GM18858 (cell line): ENCODE measurements around the gene TSPAN9.

Experiments
- ATAC-seq: cut with Tn5 transposase; IDR thresholded peaks from one replicate; pipeline ENCODE4 v1.9.1; 2021; ENCODE audit not compliant: unreplicated experiment

TSPAN9 gene

GRCh38 chr12:3308063-3308462, 230.9 kb downstream of the TSPAN9 start:
- no peak for ATAC-seq

DNA sequence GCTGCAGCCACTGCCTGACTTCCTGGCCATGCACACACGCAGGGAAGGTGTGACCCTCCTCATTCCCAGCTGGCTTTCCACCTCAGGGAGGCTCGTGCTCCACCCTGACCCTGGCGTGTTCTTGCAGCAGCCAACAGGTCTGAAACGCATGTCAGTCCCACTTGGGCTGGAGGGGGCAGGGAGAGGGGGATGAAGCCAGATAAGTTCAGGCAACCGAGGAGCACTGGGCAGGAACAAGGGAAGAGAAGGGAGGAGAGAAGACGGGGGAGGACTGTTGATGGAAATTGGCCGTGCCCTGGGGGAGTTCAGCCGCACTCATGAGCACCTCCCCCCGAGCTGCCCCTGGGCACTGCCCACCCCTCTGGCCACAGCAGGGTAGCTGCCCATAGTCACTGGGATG, 231.4 kb downstream of the TSPAN9 start:
- ATAC-seq: no peak

DNA sequence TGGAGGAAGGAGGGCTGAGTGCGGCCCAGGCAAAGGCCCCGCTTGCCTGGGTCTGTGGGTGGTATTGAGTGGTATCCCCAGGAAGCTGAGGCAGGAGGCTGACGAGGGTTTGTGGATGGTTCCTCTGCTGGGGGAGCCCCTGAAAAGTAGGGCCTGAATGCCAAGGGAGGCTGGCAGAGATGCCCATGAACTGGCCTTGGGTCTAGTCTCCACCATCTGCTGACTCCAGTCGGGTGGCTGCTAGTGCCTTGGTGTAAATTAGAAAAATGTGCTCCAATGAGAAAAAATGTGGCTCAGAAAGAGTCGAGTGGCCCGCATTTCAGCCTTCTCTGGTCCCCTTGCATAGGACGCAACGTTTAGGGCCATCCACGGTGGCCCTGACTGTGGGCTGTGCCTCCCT, 232.6 kb downstream of the TSPAN9 start:
- no peak for ATAC-seq

DNA sequence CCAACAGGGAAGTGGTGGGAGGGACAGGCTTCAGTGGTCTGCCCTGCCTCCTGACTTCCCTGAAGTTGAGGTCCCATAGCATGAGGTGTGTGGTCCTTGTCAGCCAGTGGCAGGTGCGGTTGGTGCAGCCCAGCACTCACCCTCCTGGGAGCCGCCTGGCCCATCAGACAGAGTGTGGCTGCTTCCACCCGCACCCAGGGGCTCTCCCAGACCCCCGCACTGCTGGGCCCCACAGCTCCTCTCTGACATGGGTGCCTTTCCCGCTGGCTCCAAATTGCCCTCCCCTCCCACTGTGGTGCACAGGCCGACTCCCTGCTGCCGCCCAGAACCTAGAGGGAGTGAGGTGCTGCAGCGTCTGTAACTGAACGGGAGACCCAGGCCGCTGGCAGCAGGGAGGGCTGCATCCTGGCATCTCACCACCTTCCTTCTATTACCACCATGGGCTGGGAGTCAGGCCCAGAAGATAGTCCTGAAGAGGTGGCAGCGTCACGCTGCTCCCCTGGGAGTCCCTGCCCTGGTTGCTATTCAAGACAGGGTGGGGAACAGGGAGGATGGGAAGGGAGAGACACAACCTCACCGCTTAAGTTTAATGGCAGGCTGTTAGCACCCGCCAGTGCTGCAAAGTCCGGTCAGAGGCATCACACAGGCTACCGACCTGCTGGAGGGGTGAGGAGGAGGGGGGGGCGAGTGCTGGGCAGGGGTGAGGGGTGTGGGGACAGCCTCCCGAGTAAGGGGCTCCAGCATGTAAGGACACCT, 233.3 kb downstream of the TSPAN9 start:
- no peak for ATAC-seq

GRCh38 chr12:3311027-3311402, 233.8 kb downstream of the TSPAN9 start:
- no peak for ATAC-seq

GRCh38 chr12:3311491-3312103, 234.4 kb downstream of the TSPAN9 start:
- ATAC-seq: no peak

- no peak for ATAC-seq
These were observed 235.9 kb downstream of the TSPAN9 start for GRCh38 chr12:3313066-3313465.

DNA sequence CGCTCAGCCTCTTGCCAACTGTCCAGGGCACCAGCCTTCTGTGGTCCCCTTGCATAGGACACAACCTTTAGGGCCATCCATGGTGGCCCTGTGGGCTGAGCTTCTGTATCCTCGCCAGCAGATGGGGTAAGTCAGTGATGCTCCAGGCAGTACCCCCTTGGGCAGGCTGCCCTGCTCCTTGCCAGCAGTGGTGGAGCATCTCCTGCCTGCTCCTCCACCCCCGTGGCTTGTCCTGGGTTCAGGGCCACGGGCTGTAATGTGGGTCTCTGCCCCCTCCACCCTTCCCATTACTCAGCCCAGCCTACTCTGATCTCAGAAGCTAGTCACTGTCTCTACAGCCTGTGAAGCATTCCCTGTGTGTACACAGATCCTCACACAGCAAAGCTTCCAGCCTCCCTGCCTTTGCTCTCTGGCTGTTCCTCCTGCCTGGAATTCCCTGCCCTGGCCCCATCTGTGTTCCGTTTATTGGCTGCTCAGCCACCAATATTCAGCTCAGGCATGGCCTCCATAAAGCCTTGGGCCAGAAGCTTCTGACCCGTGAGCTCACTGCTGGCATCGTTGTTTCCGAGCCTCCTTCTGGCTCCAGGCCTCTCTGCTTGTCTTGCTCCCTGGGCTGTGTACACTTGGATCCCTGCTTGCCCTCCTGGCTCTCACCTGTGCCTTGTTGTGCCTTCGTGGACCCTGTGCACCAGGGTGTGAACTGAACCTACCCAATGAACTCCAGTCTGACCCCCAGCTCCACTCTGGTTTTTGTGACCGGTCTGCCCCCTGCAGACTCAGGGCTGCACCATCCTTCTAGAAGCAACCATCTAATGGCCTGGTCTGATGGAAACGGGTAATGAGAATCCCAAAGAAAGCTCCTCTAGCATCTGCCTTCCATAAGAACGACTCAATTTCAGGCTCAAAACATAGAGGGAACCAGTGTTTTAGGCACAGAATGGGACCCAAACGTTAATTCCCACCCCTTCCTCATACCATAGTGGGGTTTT, 236.8 kb downstream of the TSPAN9 start:
- ATAC-seq: no peak

GRCh38 chr12:3315201-3315661, 238.1 kb downstream of the TSPAN9 start:
- ATAC-seq: no peak

DNA sequence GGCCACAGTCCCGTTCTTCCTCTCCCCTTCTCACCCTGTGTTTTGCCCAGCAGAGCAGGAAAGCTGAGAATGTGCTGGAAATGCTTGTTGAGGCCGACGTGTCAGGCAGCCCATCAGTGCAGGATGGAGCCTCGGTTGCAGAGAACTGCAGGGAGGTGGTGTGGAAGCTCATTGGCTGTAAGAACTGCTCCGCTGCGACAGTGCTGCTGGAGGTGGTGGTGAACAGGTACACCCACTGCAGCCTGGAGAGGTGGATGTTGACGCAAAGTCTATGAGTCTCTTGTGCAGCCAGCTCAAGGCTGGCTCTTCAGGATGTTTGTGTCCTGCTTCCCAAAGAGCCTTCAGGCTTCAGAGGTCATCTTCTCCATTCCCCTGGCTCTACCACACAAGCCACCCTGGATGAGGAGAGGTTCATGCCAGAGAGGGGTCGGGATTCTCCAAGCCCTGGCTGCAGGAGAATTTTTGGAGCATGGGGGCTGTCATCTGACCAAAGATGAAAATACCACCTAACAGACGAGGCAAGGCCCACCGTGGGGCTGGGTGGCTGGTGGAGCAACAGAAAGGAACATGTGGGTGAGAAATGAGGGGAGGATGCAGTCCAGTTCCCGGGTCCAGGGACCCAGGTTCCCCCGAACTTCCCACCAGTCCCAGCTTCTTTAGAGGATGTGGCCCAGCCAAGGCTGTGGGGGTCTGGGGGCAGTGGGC, 239.7 kb downstream of the TSPAN9 start:
- no peak for ATAC-seq

GRCh38 chr12:3317481-3317815, 240.3 kb downstream of the TSPAN9 start:
- no peak for ATAC-seq

GRCh38 chr12:3317841-3318501, 240.8 kb downstream of the TSPAN9 start:
- no peak for ATAC-seq

DNA sequence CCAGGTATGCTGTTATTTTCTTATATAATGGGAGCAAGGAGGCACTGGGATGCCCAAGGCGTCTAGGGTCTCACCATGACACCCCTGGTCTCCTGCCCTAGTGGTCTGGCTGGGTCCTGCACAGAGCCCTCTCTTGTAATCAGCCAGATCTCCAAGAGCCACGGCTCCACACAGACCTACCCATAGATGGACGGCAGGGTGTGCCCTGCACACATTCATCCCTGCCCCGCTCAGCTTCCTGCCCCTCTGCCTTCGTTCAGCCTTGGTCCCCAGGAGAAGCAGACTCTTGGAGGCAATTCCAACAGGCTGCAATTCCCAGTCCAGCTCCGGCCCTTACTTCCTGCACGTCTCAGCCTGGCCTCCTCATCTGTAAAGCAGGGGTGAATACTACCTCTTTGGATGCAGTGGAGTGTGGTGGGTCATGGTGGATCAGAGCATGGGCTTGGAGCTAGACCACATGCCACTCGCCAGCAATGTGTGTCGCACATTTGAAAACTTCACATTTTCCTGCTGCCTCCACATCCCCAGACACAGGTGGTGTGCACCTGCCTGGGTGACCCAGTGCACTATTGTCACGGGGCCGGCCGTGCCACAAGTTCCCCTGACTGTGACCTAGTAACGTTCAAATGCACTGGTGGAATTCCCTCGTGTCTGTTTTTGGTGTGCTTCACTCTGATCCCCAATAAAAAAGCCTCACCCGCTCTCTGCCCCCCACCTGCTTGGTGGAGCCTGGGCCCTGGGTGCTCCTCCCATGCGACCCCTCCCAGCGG, 242.7 kb downstream of the TSPAN9 start:
- ATAC-seq: no peak

DNA sequence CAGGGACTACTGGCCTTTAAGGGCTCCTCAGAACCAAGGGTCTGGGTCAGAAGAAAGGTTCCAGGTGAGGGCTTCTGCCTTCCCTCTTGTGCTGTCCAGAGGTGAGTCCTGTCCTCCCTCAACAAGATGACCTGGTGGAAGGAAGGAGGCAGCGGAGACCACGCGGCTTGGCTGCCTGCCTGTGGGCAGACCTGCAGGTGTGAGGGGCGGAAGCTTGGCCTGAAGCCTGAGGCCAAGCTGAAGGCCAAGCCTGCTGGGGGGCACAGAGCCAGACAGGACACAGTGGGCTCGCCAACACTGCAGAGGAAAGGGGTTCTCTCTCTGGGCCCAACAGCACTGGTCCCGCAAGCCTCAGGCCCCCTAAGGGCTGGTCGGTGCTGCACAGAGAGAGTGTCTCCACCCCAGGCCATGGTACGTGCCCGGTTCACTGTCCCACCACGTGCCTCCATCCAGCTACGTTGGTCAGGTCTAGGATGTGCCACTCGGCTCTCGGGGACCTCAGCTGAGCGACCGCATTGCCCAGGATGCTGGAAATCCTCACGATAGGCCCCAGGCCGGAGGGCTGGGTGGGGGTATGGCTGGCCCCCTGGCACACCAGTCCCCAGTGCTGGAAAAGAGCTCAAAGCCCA, 243.8 kb downstream of the TSPAN9 start:
- ATAC-seq: no peak

GRCh38 chr12:3321881-3322280, 244.7 kb downstream of the TSPAN9 start:
- no peak for ATAC-seq

- ATAC-seq: no peak
These were observed 246.0 kb downstream of the TSPAN9 start for GRCh38 chr12:3323002-3323685.

DNA sequence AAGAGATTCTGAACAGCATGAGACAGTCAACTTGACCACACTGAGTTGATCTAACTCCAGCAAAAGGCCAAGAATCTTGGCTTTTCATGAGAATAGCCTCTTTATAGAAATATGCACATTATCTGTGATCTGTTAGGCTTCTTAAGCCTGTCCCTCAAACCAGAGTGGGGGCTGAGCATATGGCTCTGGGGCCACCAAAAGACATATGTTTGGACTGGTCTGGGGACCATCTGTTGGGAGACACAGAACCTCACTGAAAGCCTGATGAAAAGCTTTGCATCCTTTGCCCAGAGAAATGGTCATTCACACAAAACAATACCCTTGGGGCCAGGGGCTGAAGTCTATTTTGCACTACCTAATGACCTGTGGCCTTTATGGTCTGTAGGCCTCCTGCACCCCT, 248.6 kb downstream of the TSPAN9 start:
- ATAC-seq: no peak

DNA sequence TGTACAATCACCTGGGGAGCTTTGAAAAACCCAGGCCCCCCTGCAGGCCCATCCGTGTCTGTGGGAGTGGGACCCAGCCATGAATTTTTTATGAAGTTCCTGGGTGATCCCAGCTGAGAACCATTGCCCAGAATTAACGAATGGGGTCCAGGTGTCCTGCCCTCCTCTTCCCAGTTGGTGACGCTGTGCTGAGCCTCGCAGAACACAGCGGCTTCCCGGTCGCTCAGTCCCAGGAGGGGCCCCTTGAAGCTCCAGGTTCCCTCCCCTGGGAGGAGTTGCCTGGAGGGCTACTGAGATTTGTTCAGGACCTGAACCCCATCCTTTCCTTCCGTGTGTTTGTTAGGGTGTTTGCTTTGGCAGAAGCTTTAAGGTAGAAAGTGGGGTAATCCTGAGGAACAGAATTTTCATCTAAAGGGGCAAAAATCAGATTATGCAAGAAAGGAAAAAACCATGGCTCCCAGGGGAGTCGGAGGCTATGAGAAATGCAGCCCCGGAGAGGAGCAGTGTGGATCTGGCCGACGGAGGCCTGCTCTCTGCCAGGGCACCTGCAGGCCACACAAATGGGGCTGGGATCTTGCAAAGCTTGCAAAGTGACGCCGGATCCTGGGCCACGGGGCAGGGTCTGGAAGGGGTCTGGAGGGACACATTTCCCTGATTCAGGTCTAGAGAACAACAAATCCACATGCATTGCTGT, 249.1 kb downstream of the TSPAN9 start:
- ATAC-seq: no peak
